22Rv1 (cell line): ENCODE data around the gene HES5.

Experiments used
- H3K27ac ChIP-seq: fragments of 450-650 bp; 2 replicates; pipeline ENCODE4 v1.5.1; 2017
- ZFX ChIP-seq: fragments of 450-650 bp; IDR thresholded peaks from 2 replicates; pipeline ENCODE4 v1.6.1; 2017; ENCODE audit warnings: antibody characterized with exemption, borderline replicate concordance
- TF ChIP-seq, protein P1 (sequence below): fragments of 450-650 bp; IDR thresholded peaks from 2 replicates; pipeline ENCODE4 v1.5.1; 2017; ENCODE audit warnings: mild to moderate bottlenecking

Gene HES5

DNA sequence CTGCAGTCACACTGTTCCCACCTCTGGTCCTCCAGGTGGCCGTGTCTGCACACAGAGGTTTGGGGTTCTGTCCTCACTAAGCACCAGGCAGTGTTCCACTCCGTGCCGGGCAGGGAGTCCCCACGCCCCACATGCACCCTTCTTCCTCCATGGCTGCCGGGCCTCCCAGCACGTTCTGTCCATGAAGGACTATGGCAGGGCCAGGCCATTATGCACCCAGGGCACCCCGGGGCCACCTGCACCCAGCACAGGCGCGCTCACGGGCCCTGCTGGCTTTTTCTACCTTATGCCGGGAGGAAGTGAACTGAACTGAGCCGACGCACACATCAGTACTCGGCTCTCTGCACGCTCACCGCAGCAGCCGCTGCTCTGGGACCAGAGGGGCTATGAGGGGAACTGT, 13.9 kb downstream of the HES5 start:
- no peak for TF ChIP-seq ZFX
- TF ChIP-seq, protein P1, sequence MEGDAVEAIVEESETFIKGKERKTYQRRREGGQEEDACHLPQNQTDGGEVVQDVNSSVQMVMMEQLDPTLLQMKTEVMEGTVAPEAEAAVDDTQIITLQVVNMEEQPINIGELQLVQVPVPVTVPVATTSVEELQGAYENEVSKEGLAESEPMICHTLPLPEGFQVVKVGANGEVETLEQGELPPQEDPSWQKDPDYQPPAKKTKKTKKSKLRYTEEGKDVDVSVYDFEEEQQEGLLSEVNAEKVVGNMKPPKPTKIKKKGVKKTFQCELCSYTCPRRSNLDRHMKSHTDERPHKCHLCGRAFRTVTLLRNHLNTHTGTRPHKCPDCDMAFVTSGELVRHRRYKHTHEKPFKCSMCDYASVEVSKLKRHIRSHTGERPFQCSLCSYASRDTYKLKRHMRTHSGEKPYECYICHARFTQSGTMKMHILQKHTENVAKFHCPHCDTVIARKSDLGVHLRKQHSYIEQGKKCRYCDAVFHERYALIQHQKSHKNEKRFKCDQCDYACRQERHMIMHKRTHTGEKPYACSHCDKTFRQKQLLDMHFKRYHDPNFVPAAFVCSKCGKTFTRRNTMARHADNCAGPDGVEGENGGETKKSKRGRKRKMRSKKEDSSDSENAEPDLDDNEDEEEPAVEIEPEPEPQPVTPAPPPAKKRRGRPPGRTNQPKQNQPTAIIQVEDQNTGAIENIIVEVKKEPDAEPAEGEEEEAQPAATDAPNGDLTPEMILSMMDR, result no peak
- H3K27ac ChIP-seq, result no peak overlapping the region

DNA sequence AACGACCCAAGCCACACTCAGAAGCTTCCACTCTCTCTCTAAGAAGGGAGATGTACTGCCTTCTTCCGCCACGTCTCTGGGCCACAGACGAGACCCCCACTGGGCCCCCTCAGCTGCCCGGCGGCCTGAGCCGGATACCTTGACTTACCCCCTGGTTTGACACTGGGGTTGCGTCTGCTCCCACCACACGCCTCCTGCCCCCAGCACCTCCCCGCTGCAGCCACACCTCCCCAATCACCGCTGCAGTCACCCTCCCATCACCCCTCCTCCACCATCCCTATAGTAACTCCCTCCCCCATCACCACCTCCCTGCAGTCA, 14.3 kb downstream of the HES5 start:
- TF ChIP-seq ZFX, result no peak
- TF ChIP-seq, protein P1, result no peak
- H3K27ac ChIP-seq, result no peak overlapping the region

DNA sequence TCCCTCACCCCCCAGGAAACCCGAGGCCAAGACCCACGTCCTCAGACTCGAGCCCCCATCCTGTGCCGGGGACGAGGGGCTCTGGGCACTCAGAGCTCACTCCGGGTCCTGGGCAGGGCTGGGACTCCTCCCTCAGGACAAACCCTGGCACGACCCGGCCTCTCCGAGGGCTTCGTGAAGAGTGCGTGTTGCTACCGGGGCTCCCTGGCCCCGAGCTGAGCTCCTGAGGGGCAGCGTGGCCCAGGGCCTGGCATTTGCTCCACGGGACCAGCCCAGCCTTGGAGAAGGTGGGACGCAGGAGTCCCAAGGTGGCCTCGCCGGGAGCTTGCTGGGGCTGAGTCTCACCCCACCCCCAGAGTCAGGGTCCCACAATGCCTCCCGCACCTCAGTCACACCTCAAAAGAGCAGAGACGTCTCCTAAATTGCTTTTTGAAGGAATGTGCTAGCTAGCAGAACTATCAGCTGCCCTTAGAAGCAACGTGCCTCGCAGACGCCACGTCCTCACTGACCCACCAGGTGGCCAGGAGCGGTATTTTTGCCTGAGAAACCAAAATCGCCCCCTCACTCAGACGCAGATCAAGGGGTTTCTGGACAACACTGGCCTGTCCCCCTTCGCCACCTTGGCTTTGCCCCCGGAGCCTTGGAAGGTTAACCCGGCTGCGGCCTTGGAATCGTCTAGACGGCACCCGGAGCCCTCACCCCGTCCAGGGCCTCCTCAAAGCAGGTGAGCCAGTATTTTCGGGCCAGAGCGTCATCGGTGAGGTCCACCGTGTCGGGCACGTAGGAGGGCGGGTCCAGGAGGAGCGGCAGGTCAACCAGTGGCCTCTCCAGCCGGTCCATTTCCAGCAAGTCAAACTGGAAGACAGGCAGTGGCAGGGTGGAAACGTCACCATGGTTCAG, 14.9 kb downstream of the HES5 start:
- no peak overlapping the region for H3K27ac ChIP-seq
- TF ChIP-seq, protein P1, result no peak
- no peak for TF ChIP-seq ZFX

DNA sequence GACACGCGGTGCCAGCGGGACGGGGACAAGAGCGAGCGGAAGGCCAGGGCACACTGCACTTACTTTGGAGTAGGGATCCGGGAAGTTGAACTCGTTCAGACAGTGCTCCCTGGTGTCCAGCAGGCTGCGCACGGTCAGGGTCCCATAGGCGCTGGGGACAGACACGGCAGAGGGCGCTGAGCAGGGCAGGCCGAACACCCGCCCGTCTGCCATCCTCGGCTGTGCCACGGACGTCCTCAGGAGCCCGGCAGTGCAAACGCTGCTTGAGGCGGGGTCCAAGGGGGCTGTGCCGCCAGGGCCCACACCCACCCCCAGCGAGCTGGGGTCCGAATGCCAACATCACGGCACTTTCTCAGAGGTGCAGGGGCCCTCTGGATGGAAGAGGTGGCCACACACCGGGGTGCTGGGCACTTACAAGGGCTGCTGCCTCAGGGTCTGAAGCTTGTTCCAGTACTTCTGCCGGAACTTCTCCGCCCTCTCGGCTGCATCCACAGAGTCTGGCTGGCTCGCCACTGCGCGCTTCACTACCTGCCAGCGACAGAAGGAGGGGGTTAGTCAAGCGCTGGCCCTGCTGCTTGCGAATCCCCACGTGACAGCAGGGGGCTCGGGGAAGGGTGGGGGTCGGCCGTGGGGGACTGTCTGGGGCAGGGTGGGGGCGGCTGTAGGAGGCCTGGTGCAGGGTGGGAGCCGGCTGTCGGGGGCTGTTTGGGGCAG, 16.0 kb downstream of the HES5 start:
- TF ChIP-seq ZFX, result no peak
- no peak overlapping the region for H3K27ac ChIP-seq

DNA sequence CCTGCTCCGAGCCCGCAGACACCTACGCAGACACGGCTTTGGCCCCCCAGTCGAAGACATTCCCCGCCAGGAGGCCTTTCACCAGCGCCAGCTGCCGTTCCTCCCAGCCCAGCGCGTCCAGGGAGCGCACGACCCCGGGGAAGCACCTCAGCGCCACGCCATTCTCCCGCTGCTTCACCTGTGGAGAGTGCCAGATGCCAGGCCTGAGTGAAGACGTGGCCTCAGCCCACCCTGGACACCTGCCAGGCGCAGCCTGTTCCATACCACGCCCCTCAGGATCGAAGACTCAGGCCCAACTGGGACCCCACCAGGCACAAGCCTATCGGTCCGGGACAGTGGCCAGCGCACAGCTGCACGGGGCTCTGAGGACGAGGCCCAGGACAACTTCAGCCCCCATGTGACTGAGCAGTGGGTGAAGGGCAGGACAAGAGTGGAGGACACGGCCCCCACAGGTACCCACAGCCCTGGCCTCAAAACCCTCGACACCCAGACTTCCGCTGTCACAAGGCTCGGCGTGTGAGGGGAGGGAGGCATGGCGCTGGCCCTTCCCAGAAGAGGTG, 17.1 kb downstream of the HES5 start:
- no peak overlapping the region for H3K27ac ChIP-seq
- TF ChIP-seq, protein P1, result no peak
- TF ChIP-seq ZFX, result no peak

DNA sequence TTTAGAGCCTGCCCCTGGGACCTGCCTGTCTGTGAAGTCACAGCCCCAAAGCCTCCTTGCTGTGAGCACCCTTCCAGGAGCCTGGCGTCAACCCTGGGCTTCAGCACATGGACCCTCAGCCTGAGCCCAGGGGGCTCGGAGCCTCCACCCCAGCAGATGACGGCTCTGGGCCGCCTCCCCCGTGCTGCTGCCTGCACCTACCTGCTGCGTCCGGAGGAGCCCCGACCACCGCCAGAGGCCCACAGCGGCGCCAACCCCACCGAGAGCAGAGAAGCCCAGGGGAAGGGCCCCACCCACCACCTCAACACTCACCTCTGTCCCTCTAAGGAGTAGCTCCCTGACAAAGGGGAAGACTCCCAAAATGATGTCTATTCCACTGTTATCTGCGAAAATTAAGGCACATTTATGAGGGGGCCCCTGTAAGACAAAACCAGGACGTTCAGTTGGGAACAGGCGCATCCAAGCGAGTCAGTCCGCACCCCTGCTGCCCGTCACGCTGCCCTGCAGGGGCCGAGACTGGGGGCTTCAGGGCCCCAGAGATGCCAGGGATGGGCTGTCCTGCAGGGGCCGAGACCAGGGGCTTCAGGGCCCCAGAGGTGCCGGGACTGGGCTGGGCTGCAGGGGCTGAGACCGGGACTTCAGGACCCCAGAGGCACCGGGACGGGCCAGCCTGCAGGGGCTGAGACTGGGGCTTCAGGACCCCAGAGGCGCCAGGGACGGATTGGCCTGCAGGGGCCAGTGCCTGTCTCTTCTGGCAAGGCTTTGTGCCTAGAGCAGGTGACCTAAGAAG, 19.5 kb downstream of the HES5 start:
- no peak overlapping the region for H3K27ac ChIP-seq
- TF ChIP-seq, protein P1, result no peak
- no peak for TF ChIP-seq ZFX

DNA sequence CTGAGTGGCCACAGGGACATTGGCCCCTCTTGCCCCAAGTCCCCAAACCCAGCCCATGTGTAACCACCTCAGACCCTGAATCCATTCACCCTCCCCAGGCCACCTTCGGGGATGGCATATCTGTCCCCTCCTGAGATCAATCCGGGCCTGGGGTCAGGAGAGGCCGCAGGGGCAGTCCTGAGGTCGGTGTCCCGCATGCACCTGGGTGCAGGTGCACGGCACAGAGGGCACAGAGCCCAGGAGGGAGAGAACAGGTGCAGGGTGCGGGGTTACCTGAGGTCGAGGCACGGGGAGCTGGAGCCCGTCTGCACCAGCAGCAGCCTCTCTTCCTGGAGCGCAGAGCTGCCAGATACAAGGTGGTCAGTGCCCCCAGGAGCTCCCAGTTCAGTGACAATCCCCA, 20.5 kb downstream of the HES5 start:
- TF ChIP-seq, protein P1, result no peak
- TF ChIP-seq ZFX, result no peak
- no peak overlapping the region for H3K27ac ChIP-seq
